Mesendoderm (in vitro differentiated cells): ENCODE measurements around the gene RALY.

ENCODE experiments used
- DNase-seq: peaks from one replicate; pipeline ENCODE4 v3.0.0; 2013
- H2AK5ac ChIP-seq: 2 replicates; pipeline ENCODE4 v1.6.1; 2013; ENCODE audit warnings: low read length, inconsistent platforms
- H2BK120ac ChIP-seq: 2 replicates; pipeline ENCODE4 v1.6.1; 2013; ENCODE audit warnings: low read depth, mild to moderate bottlenecking, low read length, moderate library complexity, mixed read lengths
- H2BK15ac ChIP-seq: replicated peaks from 2 replicates; pipeline ENCODE4 v1.6.1; 2013; ENCODE audit warnings: low read depth, mild to moderate bottlenecking, moderate library complexity
- H2BK5ac ChIP-seq: 2 replicates; pipeline ENCODE4 v1.6.1; 2013; ENCODE audit warnings: low read length, inconsistent platforms
- H3K18ac ChIP-seq: 2 replicates; pipeline ENCODE4 v1.6.1; 2013; ENCODE audit warnings: mild to moderate bottlenecking, low read length, mixed read lengths
- H3K23ac ChIP-seq: one replicate; pipeline ENCODE4 v1.6.1; 2013; ENCODE audit warnings: low read length
- H3K27ac ChIP-seq: 2 replicates; pipeline ENCODE4 v1.5.1; 2013; ENCODE audit warnings: low read depth, mild to moderate bottlenecking, inconsistent platforms, low read length, moderate library complexity
- H3K27me3 ChIP-seq: 2 replicates; pipeline ENCODE4 v1.6.1; 2013; ENCODE audit warnings: low read length, control low read depth, mild to moderate bottlenecking, inconsistent platforms; ENCODE audit not compliant: insufficient read depth, poor library complexity
- H3K36me3 ChIP-seq: 2 replicates; pipeline ENCODE4 v1.6.1; 2013; ENCODE audit warnings: low read length, inconsistent platforms; ENCODE audit not compliant: control insufficient read depth, insufficient read depth
- H3K4ac ChIP-seq: one replicate; pipeline ENCODE4 v1.6.1; 2013; ENCODE audit warnings: low read depth, mild to moderate bottlenecking, low read length, moderate library complexity
- H3K4me1 ChIP-seq: 2 replicates; pipeline ENCODE4 v1.6.1; 2013; ENCODE audit warnings: low read depth, low read length, inconsistent platforms; ENCODE audit not compliant: control insufficient read depth
- H3K4me2 ChIP-seq: 2 replicates; pipeline ENCODE4 v1.6.1; 2013; ENCODE audit warnings: low read length
- H3K4me3 ChIP-seq: 2 replicates; pipeline ENCODE4 v1.5.1; 2013; ENCODE audit warnings: mild to moderate bottlenecking, low read length
- H3K56ac ChIP-seq: one replicate; pipeline ENCODE4 v1.6.1; 2013; ENCODE audit warnings: low read length
- H3K79me1 ChIP-seq: 2 replicates; pipeline ENCODE4 v1.6.1; 2013; ENCODE audit warnings: low read length, inconsistent platforms
- H3K79me2 ChIP-seq: 2 replicates; pipeline ENCODE4 v1.6.1; 2013; ENCODE audit warnings: mild to moderate bottlenecking, low read length; ENCODE audit not compliant: control insufficient read depth, insufficient read depth
- H3K9ac ChIP-seq: 2 replicates; pipeline ENCODE4 v1.6.1; 2013; ENCODE audit warnings: low read length, inconsistent platforms
- H4K5ac ChIP-seq: one replicate; pipeline ENCODE4 v1.6.1; 2013; ENCODE audit warnings: low read length
- H4K8ac ChIP-seq: one replicate; pipeline ENCODE4 v1.6.1; 2013; ENCODE audit warnings: low read depth, mild to moderate bottlenecking, control low read depth, low read length, moderate library complexity
- WGBS: extraction: QIAGEN DNeasy Blood & Tissue Kit; methylation state at CpG from one replicate; pipeline ENCODE4 v1.1.7; 2013; ENCODE audit warnings: low lambda C conversion rate, missing lambda C conversion rate; ENCODE audit not compliant: insufficient coverage; ENCODE audit errors: extremely low coverage; 5-methylcytosine and 5-hydroxymethylcytosine counted together

RALY gene

GRCh38 chr20:34006619-34007018, 12.9 kb downstream of the RALY start:
- Histone ChIP-seq H3K4me2 (no peak overlapping the region), H2BK15ac (no peak overlapping the region), H3K23ac (no peak overlapping the region), H3K9ac (no peak overlapping the region), H3K4ac (no peak overlapping the region), H3K4me1 (peaks cover 3% of the 10 kb centered on the region), H3K79me2 (peaks cover 75% of the 10 kb centered on the region), H2BK120ac (no peak overlapping the region), H3K36me3 (no peaks in the 10 kb centered on the region), H2AK5ac (no peak overlapping the region), H2BK5ac (no peak overlapping the region), H3K18ac (no peak overlapping the region), H3K27me3 (no peaks in the 10 kb centered on the region), H3K4me3 (no peak overlapping the region), H4K5ac (no peak overlapping the region), H4K8ac (no peak overlapping the region), H3K27ac (no peak overlapping the region), H3K79me1 (peaks cover 26% of the 10 kb centered on the region), H3K56ac (no peak overlapping the region)
- no peak for DNase-seq
- WGBS = no CpG with 5 or more reads among the region's 2 CpGs

- H3K4me1 ChIP-seq = peaks cover 11% of the 10 kb centered on the region
- DNase-seq = no peak
- H2AK5ac ChIP-seq = no peak overlapping the region
- H3K4me2 ChIP-seq = no peak overlapping the region
- H3K9ac ChIP-seq = no peak overlapping the region
- H2BK5ac ChIP-seq = no peak overlapping the region
- no CpG with 5 or more reads among the region's 1 CpG for WGBS
- no peak overlapping the region for H3K27ac ChIP-seq
- H3K27me3 ChIP-seq = no peaks in the 10 kb centered on the region
- H3K23ac ChIP-seq = no peak overlapping the region
- no peak overlapping the region for H4K8ac ChIP-seq
- peaks cover 22% of the 10 kb centered on the region for H3K79me1 ChIP-seq
- peaks cover 76% of the 10 kb centered on the region for H3K79me2 ChIP-seq
- H3K4me3 ChIP-seq = no peak overlapping the region
- H2BK15ac ChIP-seq = no peak overlapping the region
- no peak overlapping the region for H4K5ac ChIP-seq
- no peak overlapping the region for H3K18ac ChIP-seq
- H3K36me3 ChIP-seq = no peaks in the 10 kb centered on the region
- no peak overlapping the region for H3K56ac ChIP-seq
- H3K4ac ChIP-seq = no peak overlapping the region
- no peak overlapping the region for H2BK120ac ChIP-seq
These were observed 14.8 kb downstream of the RALY start for GRCh38 chr20:34008477-34008876.

- Histone ChIP-seq H3K27ac (no peak overlapping the region), H2BK15ac (no peak overlapping the region), H3K79me1 (peaks cover 21% of the 10 kb centered on the region), H3K4ac (no peak overlapping the region), H3K9ac (no peak overlapping the region), H3K79me2 (peaks cover 73% of the 10 kb centered on the region), H3K4me1 (peaks cover 11% of the 10 kb centered on the region), H2BK5ac (no peak overlapping the region), H4K5ac (no peak overlapping the region), H3K56ac (no peak overlapping the region), H3K23ac (no peak overlapping the region), H4K8ac (no peak overlapping the region), H3K4me3 (no peak overlapping the region), H2BK120ac (no peak overlapping the region), H2AK5ac (no peak overlapping the region), H3K27me3 (no peaks in the 10 kb centered on the region), H3K36me3 (no peaks in the 10 kb centered on the region), H3K4me2 (no peak overlapping the region), H3K18ac (no peak overlapping the region)
- WGBS = no CpG with 5 or more reads among the region's 3 CpGs
- DNase-seq = peak; percentile 65
These were observed 16.8 kb downstream of the RALY start for GRCh38 chr20:34010405-34010931.

- Histone ChIP-seq H4K8ac (no peak overlapping the region), H3K4ac (no peak overlapping the region), H3K4me1 (peaks cover 11% of the 10 kb centered on the region), H3K27me3 (no peaks in the 10 kb centered on the region), H4K5ac (no peak overlapping the region), H2AK5ac (no peak overlapping the region), H3K79me1 (peaks cover 29% of the 10 kb centered on the region), H2BK5ac (no peak overlapping the region), H3K56ac (no peak overlapping the region), H2BK15ac (no peak overlapping the region), H3K18ac (no peak overlapping the region), H3K27ac (no peak overlapping the region), H2BK120ac (no peak overlapping the region), H3K4me2 (no peak overlapping the region), H3K23ac (no peak overlapping the region), H3K4me3 (no peak overlapping the region), H3K9ac (no peak overlapping the region), H3K36me3 (no peaks in the 10 kb centered on the region), H3K79me2 (peaks cover 78% of the 10 kb centered on the region)
- no CpG with 5 or more reads among the region's 1 CpG for WGBS
- DNase-seq = no peak
These were observed 17.6 kb downstream of the RALY start for GRCh38 chr20:34011275-34011674.

DNA sequence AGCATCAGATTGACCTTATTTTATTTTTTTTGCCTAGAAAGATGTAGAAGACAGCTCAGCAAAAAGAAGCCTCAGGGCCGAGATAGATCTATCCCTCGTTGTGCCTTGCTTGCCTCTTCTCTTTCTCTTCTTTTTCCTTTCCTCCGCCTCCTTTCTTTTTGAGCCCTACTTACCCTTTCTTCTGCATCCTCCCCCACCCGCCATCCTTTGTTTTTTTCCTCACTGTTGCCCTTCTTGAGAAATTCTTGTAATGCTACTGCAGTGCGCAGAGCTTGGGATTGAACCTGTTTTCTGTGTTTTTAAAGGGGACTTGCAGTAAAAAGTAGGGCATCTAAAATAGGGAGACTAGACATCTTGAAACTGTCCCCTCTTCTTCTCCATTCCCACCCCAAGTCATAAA, 18.6 kb downstream of the RALY start:
- H3K4me3 ChIP-seq = no peak overlapping the region
- no peak overlapping the region for H3K56ac ChIP-seq
- no peak overlapping the region for H2BK5ac ChIP-seq
- peak overlapping the region; percentile 67 for H3K23ac ChIP-seq
- no peak overlapping the region for H3K27ac ChIP-seq
- DNase-seq = no peak
- peaks cover 79% of the 10 kb centered on the region for H3K79me2 ChIP-seq
- peaks cover 11% of the 10 kb centered on the region for H3K4me1 ChIP-seq
- no peaks in the 10 kb centered on the region for H3K27me3 ChIP-seq
- no peak overlapping the region for H3K9ac ChIP-seq
- H4K5ac ChIP-seq = no peak overlapping the region
- H2AK5ac ChIP-seq = no peak overlapping the region
- no peak overlapping the region for H3K18ac ChIP-seq
- H3K4ac ChIP-seq = no peak overlapping the region
- no peak overlapping the region for H2BK15ac ChIP-seq
- no peak overlapping the region for H2BK120ac ChIP-seq
- no peak overlapping the region for H3K4me2 ChIP-seq
- WGBS = no CpG with 5 or more reads among the region's 5 CpGs
- H4K8ac ChIP-seq = no peak overlapping the region
- no peaks in the 10 kb centered on the region for H3K36me3 ChIP-seq
- H3K79me1 ChIP-seq = peaks cover 32% of the 10 kb centered on the region

DNA sequence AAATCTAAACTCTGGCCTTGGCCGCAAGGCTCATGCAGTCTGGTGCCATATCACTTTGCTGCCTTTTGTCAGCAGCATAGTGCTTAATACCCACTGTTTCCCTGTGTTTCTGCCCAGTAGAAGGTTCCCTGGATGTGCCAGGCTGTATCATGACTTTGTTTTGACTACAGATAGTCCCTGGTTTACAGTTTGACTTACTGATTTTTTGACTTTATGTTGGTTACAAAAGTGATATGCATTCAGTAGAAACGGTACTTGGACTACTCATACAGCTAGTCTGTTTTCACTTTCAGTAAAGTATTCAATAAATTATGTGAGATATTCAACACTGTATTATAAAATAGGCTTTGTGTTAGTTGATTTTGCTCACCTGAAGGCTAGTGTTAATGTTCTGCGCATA, 19.0 kb downstream of the RALY start:
- H3K23ac ChIP-seq = no peak overlapping the region
- H4K8ac ChIP-seq = no peak overlapping the region
- peaks cover 82% of the 10 kb centered on the region for H3K79me2 ChIP-seq
- no peak overlapping the region for H3K4ac ChIP-seq
- no peak overlapping the region for H2BK120ac ChIP-seq
- H3K79me1 ChIP-seq = peaks cover 34% of the 10 kb centered on the region
- H3K36me3 ChIP-seq = no peaks in the 10 kb centered on the region
- no peak for DNase-seq
- no peak overlapping the region for H3K4me3 ChIP-seq
- H4K5ac ChIP-seq = no peak overlapping the region
- no peak overlapping the region for H2BK5ac ChIP-seq
- no peaks in the 10 kb centered on the region for H3K27me3 ChIP-seq
- no CpG with 5 or more reads among the region's 3 CpGs for WGBS
- no peak overlapping the region for H2BK15ac ChIP-seq
- no peak overlapping the region for H3K4me2 ChIP-seq
- no peak overlapping the region for H3K9ac ChIP-seq
- H3K18ac ChIP-seq = no peak overlapping the region
- H3K4me1 ChIP-seq = peaks cover 11% of the 10 kb centered on the region
- no peak overlapping the region for H3K27ac ChIP-seq
- no peak overlapping the region for H2AK5ac ChIP-seq
- H3K56ac ChIP-seq = no peak overlapping the region
